ENCODE measurements around the gene ZSWIM5. TPM values are rescaled to one million over a fixed set of nuclear protein-coding genes. Genes with fewer than 3 reads are reported as not detected.
"Not testable (repeated sequence)": the region's sequence is repeated elsewhere in the genome, so short reads cannot be mapped to it uniquely, and the experiment has no call there.

ZSWIM5 gene
- total RNA-seq, 4 donors from 2014 or later: 12.3 to 38.2 (median 13.7) TPM

DNA sequence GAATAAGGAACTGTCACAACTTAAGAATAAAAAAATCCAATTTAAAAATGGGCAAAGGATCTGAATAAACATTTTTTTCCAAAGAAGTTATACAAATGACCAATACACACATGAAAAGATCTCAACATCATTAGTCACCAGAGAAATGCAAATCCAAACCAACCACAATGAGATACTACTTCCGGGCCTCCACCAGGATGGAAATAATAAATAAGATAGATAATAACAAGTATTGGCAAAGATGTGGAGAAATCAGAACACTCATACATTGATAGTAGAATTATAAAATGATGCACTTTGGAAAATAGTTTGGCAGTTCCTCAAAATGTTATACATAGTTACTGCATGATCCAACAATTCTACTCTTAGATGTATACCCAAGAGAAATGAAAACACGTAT is 18.7 kb downstream of the ZSWIM5 start:
- Histone ChIP-seq H3K27me3 (no peaks in the 10 kb centered on the region), H3K9me3 (no peaks in the 10 kb centered on the region), H3K4me1 (no peaks in the 10 kb centered on the region), H3K27ac (no peak overlapping the region), H3K36me3 (no peaks in the 10 kb centered on the region), H3K4me3 (no peak overlapping the region)
- 77 to 78% methylated on average over 2 of the region's 2 CpGs for WGBS, 2 donors (ENCODE audit: low coverage in 1 of 2)
- TF ChIP-seq POLR2A (IDR thresholded peaks at IDR 0.05) (no peak), CTCF (IDR thresholded peaks at IDR 0.05) (no peak), EP300 (IDR thresholded peaks at IDR 0.05; ENCODE audit: low read depth) (no peak), POLR2AphosphoS5 (IDR thresholded peaks at IDR 0.05) (no peak)
- intact Hi-C loops (cut with DNase I; ENCODE audit: low total_unique reads) (no loop called here), in situ Hi-C loops (cut with MboI; ENCODE audit: low pct_ligation_motif_present in 1 of 4, low pct_unique_long_range_greater_than_20kb in 1 of 4, low sequenced_read_pairs in 3 of 4) (no loop called here)
- DNase-seq: no peak

GRCh38 chr1:45179918-45180519 is 26.4 kb downstream of the ZSWIM5 start:
- in situ Hi-C loops (cut with MboI; ENCODE audit: low pct_ligation_motif_present in 1 of 4, low pct_unique_long_range_greater_than_20kb in 1 of 4, low sequenced_read_pairs in 3 of 4); intact Hi-C loops (cut with DNase I; ENCODE audit: low total_unique reads); H3K27me3 ChIP-seq; H3K9me3 ChIP-seq; H3K4me3 ChIP-seq; DNase-seq; H3K36me3 ChIP-seq; H3K27ac ChIP-seq: not testable (repeated sequence)
- 94 to 100% methylated on average over 1 to 19 of the region's 21 CpGs for WGBS, 2 donors (ENCODE audit: low coverage in 1 of 2)
- peaks cover 0 to 11% (median 0%) of the 10 kb centered on the region in 4 donors for H3K4me1 ChIP-seq

- no peak overlapping the region for H3K4me3 ChIP-seq
- H3K9me3 ChIP-seq: no peaks in the 10 kb centered on the region
- H3K27me3 ChIP-seq: no peaks in the 10 kb centered on the region
- H3K4me1 ChIP-seq: peaks cover 0 to 22% (median 0%) of the 10 kb centered on the region in 4 donors
- no peaks in the 10 kb centered on the region for H3K36me3 ChIP-seq
- WGBS, 2 donors (ENCODE audit: low coverage in 1 of 2): 80 to 81% methylated on average over 1 of the region's 1 CpG
- DNase-seq: no peak
- intact Hi-C loops (cut with DNase I; ENCODE audit: low total_unique reads) (no loop called here), in situ Hi-C loops (cut with MboI; ENCODE audit: low pct_ligation_motif_present in 1 of 4, low pct_unique_long_range_greater_than_20kb in 1 of 4, low sequenced_read_pairs in 3 of 4) (no loop called here)
- no peak for TF ChIP-seq EP300 (IDR thresholded peaks at IDR 0.05; ENCODE audit: low read depth)
- TF ChIP-seq POLR2AphosphoS5 (IDR thresholded peaks at IDR 0.05): no peak
- TF ChIP-seq CTCF (IDR thresholded peaks at IDR 0.05): no peak
- no peak for TF ChIP-seq POLR2A (IDR thresholded peaks at IDR 0.05)
- H3K27ac ChIP-seq: no peak overlapping the region
These were observed 29.0 kb downstream of the ZSWIM5 start for GRCh38 chr1:45177452-45177851.

- 77 to 100% methylated on average over 1 to 3 of the region's 3 CpGs for WGBS, 2 donors (ENCODE audit: low coverage in 1 of 2)
- Histone ChIP-seq H3K27me3 (no peaks in the 10 kb centered on the region), H3K4me1 (peaks cover 0 to 25% (median 3%) of the 10 kb centered on the region in 4 donors), H3K9me3 (no peaks in the 10 kb centered on the region), H3K4me3 (no peak overlapping the region), H3K36me3 (no peaks in the 10 kb centered on the region), H3K27ac (no peak overlapping the region)
- no peak for DNase-seq
- in situ Hi-C loops (cut with MboI; ENCODE audit: low pct_ligation_motif_present in 1 of 4, low pct_unique_long_range_greater_than_20kb in 1 of 4, low sequenced_read_pairs in 3 of 4) (no loop called here), intact Hi-C loops (cut with DNase I; ENCODE audit: low total_unique reads) (no loop called here)
- no peak for TF ChIP-seq POLR2A (IDR thresholded peaks at IDR 0.05)
- no peak for TF ChIP-seq CTCF (IDR thresholded peaks at IDR 0.05)
- no peak for TF ChIP-seq POLR2AphosphoS5 (IDR thresholded peaks at IDR 0.05)
- TF ChIP-seq EP300 (IDR thresholded peaks at IDR 0.05; ENCODE audit: low read depth): no peak
These were observed 33.6 kb downstream of the ZSWIM5 start for GRCh38 chr1:45172764-45173163.

- Histone ChIP-seq H3K4me1 (peaks cover 0 to 18% (median 3%) of the 10 kb centered on the region in 4 donors), H3K36me3 (no peaks in the 10 kb centered on the region), H3K27ac (no peak overlapping the region), H3K4me3 (no peak overlapping the region), H3K27me3 (no peaks in the 10 kb centered on the region), H3K9me3 (no peaks in the 10 kb centered on the region)
- DNase-seq: no peak
- intact Hi-C loops (cut with DNase I; ENCODE audit: low total_unique reads): no loop called here
- TF ChIP-seq POLR2A (IDR thresholded peaks at IDR 0.05) (no peak), POLR2AphosphoS5 (IDR thresholded peaks at IDR 0.05) (no peak), CTCF (IDR thresholded peaks at IDR 0.05) (no peak), EP300 (IDR thresholded peaks at IDR 0.05; ENCODE audit: low read depth) (no peak)
- in situ Hi-C loops (cut with MboI; ENCODE audit: low pct_ligation_motif_present in 1 of 4, low pct_unique_long_range_greater_than_20kb in 1 of 4, low sequenced_read_pairs in 3 of 4): no loop called here
- WGBS, 2 donors (ENCODE audit: low coverage in 1 of 2): 53 to 55% methylated on average over 7 of the region's 7 CpGs
These were observed 34.4 kb downstream of the ZSWIM5 start for GRCh38 chr1:45172005-45172404.

All from transverse colon (tissue), 4 donors.